Measurements from ENCODE around the gene PLCH1.
A peak's percentile ranks its signal among the peaks of the same experiment; 100 is the strongest.

The PLCH1 gene

GRCh38 chr3:155604126-155604525, 140.7 kb downstream of the PLCH1 start:
- no peak for DNase-seq

GRCh38 chr3:155603302-155603701, 141.6 kb downstream of the PLCH1 start:
- DNase-seq: no peak

DNA sequence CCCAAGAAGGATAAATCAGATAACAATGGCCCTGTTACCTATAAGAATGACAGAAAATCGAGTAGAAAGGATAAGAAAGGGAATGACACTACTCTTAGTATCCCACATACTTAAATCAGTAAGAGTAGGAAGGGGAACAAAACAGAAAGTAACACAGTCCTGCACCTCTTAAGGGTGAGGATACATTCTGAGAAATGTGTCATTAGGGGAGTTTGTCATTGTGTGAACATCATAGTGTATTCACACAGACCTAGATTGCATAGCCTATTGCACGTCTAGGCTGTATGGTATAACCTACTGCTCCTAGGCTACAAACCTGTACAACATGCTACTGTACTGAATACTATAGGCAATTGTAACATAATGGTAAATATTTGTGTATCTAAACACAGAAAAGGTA, 142.6 kb downstream of the PLCH1 start:
- no peak for DNase-seq

DNA sequence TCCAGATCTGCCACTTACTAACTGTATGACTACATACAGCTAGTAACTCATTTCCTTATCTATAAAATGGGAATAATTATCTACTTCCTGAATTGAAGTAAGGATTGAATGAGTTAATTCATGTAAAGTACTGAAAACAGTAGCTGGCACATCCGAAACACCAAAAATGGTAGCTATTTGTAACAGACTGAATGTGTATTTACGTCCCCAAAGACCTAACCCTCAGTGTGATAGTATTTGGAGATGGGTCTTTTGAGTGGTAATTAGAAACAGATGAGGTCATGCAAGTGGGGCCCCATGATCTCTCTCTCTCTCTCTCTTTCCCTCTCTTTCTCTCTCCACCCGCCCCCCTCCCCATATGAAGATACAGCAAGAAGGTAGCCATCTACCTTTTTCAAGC, 146.2 kb downstream of the PLCH1 start:
- no peak for DNase-seq

- no peak for DNase-seq
These were observed 148.3 kb downstream of the PLCH1 start for GRCh38 chr3:155596615-155597014.

GRCh38 chr3:155595371-155595770, 149.5 kb downstream of the PLCH1 start:
- DNase-seq: no peak

GRCh38 chr3:155594526-155595187, 150.2 kb downstream of the PLCH1 start:
- DNase-seq: no peak

DNA sequence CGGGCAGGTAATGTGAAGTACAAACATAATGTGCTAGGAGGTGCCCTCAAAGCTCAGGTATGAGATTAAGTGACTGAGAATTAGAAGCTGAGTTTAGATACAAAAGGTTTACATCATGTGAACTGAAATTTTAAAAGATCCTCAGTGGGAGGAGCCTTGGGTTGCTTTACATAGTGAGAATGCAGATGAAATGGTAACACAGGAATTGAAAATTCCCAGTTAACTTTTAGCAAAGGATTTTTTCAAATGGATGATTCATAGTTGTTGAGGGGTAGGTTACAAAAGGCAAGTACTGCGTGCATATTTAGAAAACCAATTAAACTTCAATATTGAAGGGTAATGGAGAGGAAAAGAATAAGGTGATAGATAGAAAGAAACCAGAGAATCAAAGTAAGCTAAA, 157.3 kb downstream of the PLCH1 start:
- no peak for DNase-seq

- no peak for DNase-seq
These were observed 159.5 kb downstream of the PLCH1 start for GRCh38 chr3:155585384-155585783.

DNA sequence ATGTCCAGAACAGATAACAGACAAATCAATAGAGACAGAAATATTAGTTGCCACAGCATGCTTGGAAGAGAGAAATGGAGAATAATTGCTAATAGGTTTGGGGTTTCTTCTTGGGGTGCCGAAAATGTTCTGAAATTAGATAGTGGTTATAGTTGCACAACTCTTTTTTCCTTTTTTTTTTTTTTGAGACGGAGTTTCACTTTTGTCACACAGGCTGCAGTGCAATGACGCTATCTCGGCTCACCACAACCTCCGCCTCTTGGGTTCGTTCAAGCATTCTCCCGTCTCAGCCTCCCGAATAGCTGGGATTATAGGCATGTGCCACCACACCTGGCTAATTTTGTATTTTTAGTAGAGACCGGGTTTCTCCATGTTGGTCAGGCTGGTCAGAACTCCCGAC, 163.3 kb downstream of the PLCH1 start:
- no peak for DNase-seq

- peak; percentile 85 for DNase-seq
These were observed 172.8 kb downstream of the PLCH1 start for GRCh38 chr3:155572085-155572484.

DNA sequence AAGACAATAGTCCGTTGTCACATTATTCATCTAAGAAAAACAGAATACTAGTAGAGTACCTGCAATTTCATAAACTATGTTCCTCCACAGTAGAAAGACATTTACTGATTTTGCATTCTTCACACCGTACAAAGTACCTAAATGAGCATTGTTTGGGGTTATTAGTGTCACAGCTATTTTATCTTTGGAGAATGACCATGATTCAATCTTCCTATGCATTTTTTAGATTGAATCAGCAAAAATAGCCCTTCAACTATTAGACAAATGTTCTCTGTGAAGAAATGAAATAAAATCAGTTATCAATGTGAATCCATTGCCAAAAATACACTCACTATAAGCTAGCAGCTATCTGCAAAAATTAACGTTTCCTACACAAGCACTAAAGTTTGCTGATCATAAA, 176.6 kb downstream of the PLCH1 start:
- no peak for DNase-seq

DNA sequence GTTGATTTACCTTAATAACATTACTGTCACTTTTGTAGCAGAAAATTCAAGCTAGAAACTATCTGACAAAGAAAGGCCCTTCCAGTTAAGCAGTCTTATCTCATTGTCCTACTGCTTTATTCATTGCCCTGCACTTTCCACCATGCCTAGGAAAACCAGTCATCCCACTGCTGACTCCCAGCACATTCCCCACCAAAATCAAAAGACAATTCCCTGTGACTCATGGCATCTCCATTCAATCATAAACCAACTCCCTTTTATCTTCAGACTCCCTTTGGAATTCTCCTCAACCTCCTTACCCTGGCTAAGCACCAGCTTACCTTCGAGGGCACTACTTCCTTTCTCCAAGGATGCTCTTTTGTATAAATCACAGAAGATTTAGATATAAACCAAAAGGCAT, 184.3 kb downstream of the PLCH1 start:
- DNase-seq: no peak

- no peak for DNase-seq
These were observed 184.7 kb downstream of the PLCH1 start for GRCh38 chr3:155560135-155560534.

DNA sequence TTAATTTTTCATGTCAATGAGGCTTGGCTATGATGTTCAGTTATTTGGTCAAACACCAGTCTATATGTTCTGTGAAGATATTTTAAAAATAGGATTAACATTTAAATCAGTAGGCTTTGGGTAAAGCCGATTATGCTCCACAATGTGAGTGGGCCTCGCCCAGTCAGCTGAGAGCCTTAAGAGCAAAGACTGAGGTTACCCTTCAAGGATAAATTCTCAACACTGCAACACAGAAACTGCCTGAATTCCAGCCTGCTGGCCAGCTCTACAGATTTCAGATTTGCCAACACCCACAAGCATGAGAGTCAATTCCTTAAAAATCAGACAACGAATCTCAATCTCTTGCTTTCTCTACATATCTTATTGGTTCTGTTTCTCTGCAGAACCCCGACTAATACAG, 188.3 kb downstream of the PLCH1 start:
- DNase-seq: no peak

DNA sequence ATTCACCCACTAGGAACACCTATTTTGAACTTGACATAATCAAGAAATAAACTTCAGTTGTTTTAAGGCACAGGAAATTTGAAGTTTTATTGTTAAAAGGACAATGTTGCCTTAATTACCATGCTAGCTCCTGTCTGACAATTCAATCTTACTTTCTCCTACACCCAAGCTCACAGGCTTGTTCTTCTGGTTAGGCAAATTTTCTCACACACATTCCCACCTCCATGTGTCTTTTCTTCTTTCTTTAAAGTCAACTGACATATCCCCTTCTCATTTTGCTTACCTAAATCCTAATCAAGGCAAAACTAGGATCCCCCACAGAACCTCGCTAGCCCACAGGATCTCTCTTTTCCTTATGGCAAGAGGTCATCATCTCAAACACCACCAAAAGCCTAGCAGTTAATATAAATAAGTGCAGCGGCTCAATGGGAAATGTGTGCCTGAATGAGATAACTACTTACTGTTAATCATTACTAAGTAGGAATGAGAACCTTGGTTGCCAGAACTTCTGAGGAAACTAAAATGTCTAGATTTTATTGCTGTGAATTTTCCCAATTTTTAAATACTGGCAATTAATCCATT, 189.3 kb downstream of the PLCH1 start:
- no peak for DNase-seq

GRCh38 chr3:155554777-155555451, 190.0 kb downstream of the PLCH1 start:
- no peak for DNase-seq

- DNase-seq: no peak
These were observed 191.1 kb downstream of the PLCH1 start for GRCh38 chr3:155553780-155554179.

DNA sequence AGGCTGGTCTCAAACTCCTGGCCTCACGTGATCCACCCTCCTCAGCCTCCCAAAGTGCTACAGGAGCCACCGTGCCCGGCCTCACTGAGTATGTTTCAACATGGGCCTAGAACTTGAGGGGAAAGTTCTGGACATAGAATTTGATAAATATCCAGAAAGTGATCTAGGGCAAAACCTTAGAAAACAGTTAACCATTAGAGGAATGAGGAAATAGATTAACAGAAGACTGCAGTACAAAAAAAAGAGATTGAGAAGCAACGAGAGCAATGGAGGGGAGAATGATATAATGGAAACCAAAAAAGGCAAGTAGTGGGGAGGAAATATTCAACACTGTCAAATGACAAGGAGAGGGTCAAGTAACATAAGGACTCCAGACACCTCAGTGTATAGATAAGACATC, 191.5 kb downstream of the PLCH1 start:
- DNase-seq: no peak

GRCh38 chr3:155550391-155550790, 194.5 kb downstream of the PLCH1 start:
- DNase-seq: no peak

GRCh38 chr3:155549087-155549486, 195.8 kb downstream of the PLCH1 start:
- no peak for DNase-seq

- DNase-seq: no peak
These were observed 196.7 kb downstream of the PLCH1 start for GRCh38 chr3:155548195-155548594.

DNA sequence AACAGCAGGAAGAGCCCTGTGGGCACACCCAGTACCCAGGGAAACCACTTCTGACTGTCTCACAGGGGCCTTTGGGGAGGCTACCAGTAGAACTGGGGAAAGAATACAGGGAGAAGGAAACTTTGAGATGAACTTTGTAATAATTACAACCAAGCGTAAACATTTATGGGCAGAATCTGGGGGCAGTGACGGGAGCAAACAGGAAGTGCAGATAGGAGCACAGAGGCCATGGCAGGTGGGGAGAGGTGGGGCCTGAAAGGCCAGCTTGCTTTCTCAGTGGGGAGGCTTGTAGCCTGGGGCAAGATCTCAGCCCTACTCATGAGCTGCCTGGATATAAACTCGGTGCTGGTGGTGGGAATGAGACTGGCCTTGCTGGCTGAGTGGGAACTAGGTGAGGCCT, 209.8 kb downstream of the PLCH1 start:
- no peak for DNase-seq

- DNase-seq: no peak
These were observed 216.3 kb downstream of the PLCH1 start for GRCh38 chr3:155528579-155528978.
